KOPT-K1 (cell line): ENCODE results near the gene RORC.
"Not testable (repeated sequence)": the region's sequence is repeated elsewhere in the genome, so short reads cannot be mapped to it uniquely, and the experiment has no call there.

Experiments
- H3K27ac ChIP-seq: fragments of 200-600 bp; sonication (generic); 2 replicates; pipeline ENCODE4 v1.5.1; 2016; ENCODE audit warnings: antibody characterized with exemption, mild to moderate bottlenecking, low read depth, low read length; ENCODE audit not compliant: poor library complexity, severe bottlenecking
- H3K36me3 ChIP-seq: fragments of 200-600 bp; sonication (generic); 2 replicates; pipeline ENCODE4 v1.5.1; 2017; ENCODE audit warnings: antibody characterized with exemption, mild to moderate bottlenecking, low read length, moderate library complexity; ENCODE audit not compliant: insufficient read depth
- H3K9me3 ChIP-seq: fragments of 200-600 bp; sonication (generic); 2 replicates; pipeline ENCODE4 v1.5.1; 2017; ENCODE audit warnings: antibody characterized with exemption, low read length, mild to moderate bottlenecking; ENCODE audit not compliant: insufficient read depth, poor library complexity, severe bottlenecking

RORC gene

GRCh38 chr1:151855516-151855915 is 23.9 kb upstream of the RORC start:
- not testable (repeated sequence) for H3K36me3 ChIP-seq, H3K9me3 ChIP-seq, H3K27ac ChIP-seq

DNA sequence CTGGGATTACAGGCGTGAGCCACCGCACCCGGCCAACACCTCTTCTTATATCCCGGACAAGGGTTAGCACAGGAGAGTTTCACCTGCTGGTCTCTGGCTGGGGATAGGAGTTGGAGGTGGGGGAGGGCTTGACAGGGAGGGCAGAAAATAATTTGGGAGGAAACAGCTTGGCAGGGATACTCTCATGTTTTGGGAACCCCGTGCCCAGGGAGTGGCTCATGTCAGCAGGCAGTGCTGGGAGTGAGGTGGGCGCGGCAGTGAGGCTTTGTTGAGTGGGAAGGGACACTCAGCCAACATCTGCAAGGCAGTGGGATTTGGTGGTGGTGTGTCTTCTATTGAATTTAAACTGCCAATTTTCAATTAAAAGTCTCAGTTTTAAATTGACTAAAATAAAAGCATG is 23.1 kb upstream of the RORC start:
- Histone ChIP-seq H3K36me3 (no peaks in the 10 kb centered on the region), H3K9me3 (no peaks in the 10 kb centered on the region), H3K27ac (no peak overlapping the region)

GRCh38 chr1:151853411-151853943 is 21.9 kb upstream of the RORC start, which contains the start of gene THEM5:
TSS of gene THEM5 (minus strand) at chr1:151853712. CDS start at chr1:151853565, 147 bp downstream.
- Histone ChIP-seq H3K27ac (no peak within 1 kb of the TSS), H3K9me3 (no peaks in the 10 kb centered on the region), H3K36me3 (no peaks in the 10 kb centered on the region)

DNA sequence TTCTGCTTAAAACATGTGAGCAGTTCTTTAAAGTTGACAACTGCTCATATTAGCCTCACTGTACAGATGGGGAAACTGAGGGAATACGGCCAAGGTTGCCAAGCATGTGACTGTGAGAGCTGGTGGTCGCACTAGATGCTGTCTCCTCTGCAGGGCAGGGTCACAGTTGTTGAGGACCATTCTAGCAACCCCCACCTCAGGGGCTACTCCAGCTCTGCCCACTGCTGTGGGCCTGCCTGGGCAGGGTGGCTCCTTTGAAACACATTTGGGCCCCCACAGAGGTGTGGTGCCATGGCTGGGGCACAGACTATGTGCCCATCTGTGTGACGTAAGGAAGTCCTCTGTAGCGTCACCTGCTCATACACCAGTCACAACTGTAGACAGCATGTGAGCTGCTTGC is 21.1 kb upstream of the RORC start:
- Histone ChIP-seq H3K36me3 (no peaks in the 10 kb centered on the region), H3K27ac (no peak overlapping the region), H3K9me3 (no peaks in the 10 kb centered on the region)

- H3K36me3 ChIP-seq: no peaks in the 10 kb centered on the region
- H3K27ac ChIP-seq: no peak overlapping the region
- H3K9me3 ChIP-seq: no peaks in the 10 kb centered on the region
Measured at GRCh38 chr1:151851886-151852285, 20.3 kb upstream of the RORC start.

DNA sequence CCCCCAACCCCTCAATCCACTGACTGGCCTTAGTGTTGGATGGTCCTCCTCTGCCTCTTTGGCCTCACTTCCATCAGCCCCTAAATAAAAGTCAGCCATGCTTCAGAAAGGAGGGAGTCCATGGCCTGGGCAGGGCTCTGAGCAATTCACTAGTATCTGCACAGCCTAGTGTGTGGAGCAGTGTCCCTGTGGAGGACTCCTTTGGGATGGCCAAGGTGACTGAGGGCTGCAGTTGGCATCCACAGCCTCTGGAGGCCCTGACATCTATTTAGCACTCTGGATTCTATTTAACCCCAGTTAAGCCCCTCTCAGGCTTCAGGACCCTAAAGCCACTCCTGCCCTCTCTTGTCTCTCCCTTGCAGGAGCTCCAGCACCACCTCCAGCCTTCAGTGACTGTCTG is 18.3 kb upstream of the RORC start:
- H3K27ac ChIP-seq: no peak overlapping the region
- no peaks in the 10 kb centered on the region for H3K36me3 ChIP-seq
- H3K9me3 ChIP-seq: no peaks in the 10 kb centered on the region

DNA sequence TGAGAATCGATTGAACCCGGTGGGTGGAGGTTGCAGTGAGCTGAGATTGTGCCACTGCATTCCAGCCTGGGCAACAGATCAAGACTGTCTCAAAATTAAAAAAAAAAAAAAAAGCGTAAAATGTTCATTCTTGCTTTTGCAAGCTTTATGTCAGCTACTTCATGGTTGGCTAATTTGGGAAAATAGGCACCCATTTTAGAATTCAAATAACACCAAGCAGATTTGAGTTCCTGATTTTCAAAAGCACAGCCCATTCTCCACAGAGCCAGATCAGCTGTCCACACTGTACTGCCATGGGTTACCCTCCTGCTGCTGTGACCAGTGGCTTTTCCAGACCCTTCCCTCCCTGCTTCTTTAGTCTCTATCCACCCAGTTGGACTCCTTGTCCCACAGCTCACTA is 17.5 kb upstream of the RORC start:
- H3K27ac ChIP-seq: no peak overlapping the region
- H3K36me3 ChIP-seq: no peaks in the 10 kb centered on the region
- no peaks in the 10 kb centered on the region for H3K9me3 ChIP-seq

GRCh38 chr1:151847867-151848596 is 16.4 kb upstream of the RORC start:
- Histone ChIP-seq H3K27ac (no peak overlapping the region), H3K36me3 (no peaks in the 10 kb centered on the region), H3K9me3 (no peaks in the 10 kb centered on the region)

GRCh38 chr1:151846686-151847237 is 15.2 kb upstream of the RORC start:
- no peak overlapping the region for H3K27ac ChIP-seq
- H3K9me3 ChIP-seq: no peaks in the 10 kb centered on the region
- no peaks in the 10 kb centered on the region for H3K36me3 ChIP-seq

DNA sequence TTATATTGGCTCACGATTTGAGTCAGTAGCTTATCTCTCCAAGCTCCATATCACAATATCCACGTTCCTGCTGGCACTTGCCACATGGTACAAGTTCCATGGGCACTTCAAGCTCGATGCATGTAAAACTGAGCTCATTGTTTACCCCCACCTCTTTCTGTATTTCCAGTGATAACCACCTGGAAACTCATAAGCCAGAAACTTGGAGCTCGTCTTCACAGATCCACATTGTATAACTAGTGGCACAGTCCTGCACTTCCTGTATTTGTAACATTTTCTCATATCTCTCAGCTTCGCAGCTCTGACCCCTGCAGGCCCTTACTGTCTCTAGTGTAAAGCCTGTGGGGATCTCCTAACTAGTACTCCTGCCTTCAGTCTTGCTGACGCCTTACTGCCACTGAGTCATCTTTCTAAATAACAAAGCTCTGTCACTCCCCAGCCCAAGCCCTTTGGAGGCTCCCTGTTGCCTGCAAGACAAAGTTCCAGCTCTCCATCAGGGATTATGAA is 14.5 kb upstream of the RORC start:
- Histone ChIP-seq H3K27ac (no peak overlapping the region), H3K9me3 (no peaks in the 10 kb centered on the region)

GRCh38 chr1:151843398-151843797 is 11.8 kb upstream of the RORC start:
- Histone ChIP-seq H3K9me3 (no peaks in the 10 kb centered on the region), H3K36me3 (no peaks in the 10 kb centered on the region), H3K27ac (no peak overlapping the region)

More for the DNA sequence above, 14.5 kb upstream of the RORC start:
- H3K36me3 ChIP-seq: no peaks in the 10 kb centered on the region

GRCh38 chr1:151841141-151841540 is 9.5 kb upstream of the RORC start:
- no peaks in the 10 kb centered on the region for H3K9me3 ChIP-seq
- H3K36me3 ChIP-seq: no peaks in the 10 kb centered on the region
- H3K27ac ChIP-seq: no peak overlapping the region

DNA sequence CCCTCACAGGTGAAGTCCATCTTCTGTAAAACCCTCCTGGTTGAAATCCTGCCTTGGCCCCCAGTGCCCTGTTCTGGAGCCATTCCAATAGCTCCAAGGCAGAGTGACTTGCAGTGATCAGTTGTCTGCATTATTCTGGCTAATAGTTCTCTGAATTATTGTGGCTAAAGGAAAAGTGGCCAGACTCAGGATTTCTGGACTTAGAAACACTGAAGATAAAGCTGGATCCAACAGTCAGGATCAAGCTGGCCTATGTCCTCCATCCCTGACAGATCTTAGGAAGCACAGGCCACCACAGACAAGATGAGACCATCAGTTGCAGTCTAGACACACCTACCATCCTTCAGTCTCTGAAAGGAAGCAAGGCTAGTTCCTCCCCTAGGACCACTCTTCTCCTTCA is 8.8 kb upstream of the RORC start:
- H3K27ac ChIP-seq: no peak overlapping the region
- no peaks in the 10 kb centered on the region for H3K36me3 ChIP-seq
- H3K9me3 ChIP-seq: no peaks in the 10 kb centered on the region

- Histone ChIP-seq H3K9me3 (no peaks in the 10 kb centered on the region), H3K36me3 (no peaks in the 10 kb centered on the region), H3K27ac (no peak within 1 kb of the TSS)
Measured at GRCh38 chr1:151839457-151840403, 8.1 kb upstream of the RORC start, which contains the start of gene C2CD4D. TSS of gene C2CD4D (minus strand) at chr1:151839820. CDS start at chr1:151838989, 831 bp downstream.

DNA sequence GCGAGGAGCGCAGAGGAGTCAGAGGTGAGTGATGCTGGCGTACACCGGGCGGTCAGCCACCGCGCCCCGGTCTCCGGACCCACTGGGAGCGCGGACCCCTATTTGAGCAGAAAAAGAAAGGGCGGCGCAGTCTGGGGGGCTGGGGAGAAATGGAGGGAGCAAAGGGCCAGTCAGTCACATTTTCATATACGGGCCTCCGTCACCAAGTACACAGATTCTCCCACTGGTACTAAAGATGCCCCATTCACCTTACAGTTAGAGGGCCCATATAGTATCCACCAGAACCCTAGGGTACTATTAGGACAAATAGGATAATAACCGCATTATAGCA is 7.4 kb upstream of the RORC start:
- Histone ChIP-seq H3K9me3 (no peaks in the 10 kb centered on the region), H3K36me3 (no peaks in the 10 kb centered on the region), H3K27ac (no peak overlapping the region)
